Measurements from ENCODE around the gene C2CD3. TPM values are rescaled to one million over a fixed set of nuclear protein-coding genes. Genes with fewer than 3 reads are reported as not detected.
A peak's percentile ranks its signal among the peaks of the same experiment; 100 is the strongest.

C2CD3 gene
- total and polyA plus RNA-seq, 9 of the 15 experiments (the other 6 are each of a cell fraction or from before 2014, with no cell fraction given): 4.4 to 20.2 (median 15.4) TPM

- TF ChIP-seq ARID4B (CRISPR knock-in tag; IDR thresholded peaks at IDR 0.05) (no peak), ARID1B (IDR thresholded peaks at IDR 0.05) (peak; percentile 71), ETV1 (tag; conservative IDR thresholded peaks at IDR 0.05; ENCODE audit: low read depth) (0 out of 2 replicates have a peak, but pooled peaks have one; percentile 17), GTF2F1 (IDR thresholded peaks at IDR 0.05; ENCODE audit: low read depth, low read length) (no peak), FOXA3 (CRISPR knock-in tag; conservative IDR thresholded peaks at IDR 0.05 in 1 of 2, IDR thresholded peaks at IDR 0.05 in 1 of 2) (no peak), CBX3 (IDR thresholded peaks at IDR 0.05; ENCODE audit: borderline replicate concordance in 1 of 2, low read length in 2 of 2) (no peak), SRSF9 (IDR thresholded peaks at IDR 0.05; ENCODE audit: borderline replicate concordance, low read depth, low read length) (no peak), NR2F6 (CRISPR knock-in tag; IDR thresholded peaks at IDR 0.05) (no peak), ZKSCAN8 (CRISPR knock-in tag; IDR thresholded peaks at IDR 0.05) (no peak), BDP1 (IDR thresholded peaks at IDR 0.05; ENCODE audit: insufficient read depth, insufficient read length) (no peak), KLF13 (tag; IDR thresholded peaks at IDR 0.05; ENCODE audit: borderline replicate concordance, low read depth) (no peak)
- TF ChIP-seq, protein P1, sequence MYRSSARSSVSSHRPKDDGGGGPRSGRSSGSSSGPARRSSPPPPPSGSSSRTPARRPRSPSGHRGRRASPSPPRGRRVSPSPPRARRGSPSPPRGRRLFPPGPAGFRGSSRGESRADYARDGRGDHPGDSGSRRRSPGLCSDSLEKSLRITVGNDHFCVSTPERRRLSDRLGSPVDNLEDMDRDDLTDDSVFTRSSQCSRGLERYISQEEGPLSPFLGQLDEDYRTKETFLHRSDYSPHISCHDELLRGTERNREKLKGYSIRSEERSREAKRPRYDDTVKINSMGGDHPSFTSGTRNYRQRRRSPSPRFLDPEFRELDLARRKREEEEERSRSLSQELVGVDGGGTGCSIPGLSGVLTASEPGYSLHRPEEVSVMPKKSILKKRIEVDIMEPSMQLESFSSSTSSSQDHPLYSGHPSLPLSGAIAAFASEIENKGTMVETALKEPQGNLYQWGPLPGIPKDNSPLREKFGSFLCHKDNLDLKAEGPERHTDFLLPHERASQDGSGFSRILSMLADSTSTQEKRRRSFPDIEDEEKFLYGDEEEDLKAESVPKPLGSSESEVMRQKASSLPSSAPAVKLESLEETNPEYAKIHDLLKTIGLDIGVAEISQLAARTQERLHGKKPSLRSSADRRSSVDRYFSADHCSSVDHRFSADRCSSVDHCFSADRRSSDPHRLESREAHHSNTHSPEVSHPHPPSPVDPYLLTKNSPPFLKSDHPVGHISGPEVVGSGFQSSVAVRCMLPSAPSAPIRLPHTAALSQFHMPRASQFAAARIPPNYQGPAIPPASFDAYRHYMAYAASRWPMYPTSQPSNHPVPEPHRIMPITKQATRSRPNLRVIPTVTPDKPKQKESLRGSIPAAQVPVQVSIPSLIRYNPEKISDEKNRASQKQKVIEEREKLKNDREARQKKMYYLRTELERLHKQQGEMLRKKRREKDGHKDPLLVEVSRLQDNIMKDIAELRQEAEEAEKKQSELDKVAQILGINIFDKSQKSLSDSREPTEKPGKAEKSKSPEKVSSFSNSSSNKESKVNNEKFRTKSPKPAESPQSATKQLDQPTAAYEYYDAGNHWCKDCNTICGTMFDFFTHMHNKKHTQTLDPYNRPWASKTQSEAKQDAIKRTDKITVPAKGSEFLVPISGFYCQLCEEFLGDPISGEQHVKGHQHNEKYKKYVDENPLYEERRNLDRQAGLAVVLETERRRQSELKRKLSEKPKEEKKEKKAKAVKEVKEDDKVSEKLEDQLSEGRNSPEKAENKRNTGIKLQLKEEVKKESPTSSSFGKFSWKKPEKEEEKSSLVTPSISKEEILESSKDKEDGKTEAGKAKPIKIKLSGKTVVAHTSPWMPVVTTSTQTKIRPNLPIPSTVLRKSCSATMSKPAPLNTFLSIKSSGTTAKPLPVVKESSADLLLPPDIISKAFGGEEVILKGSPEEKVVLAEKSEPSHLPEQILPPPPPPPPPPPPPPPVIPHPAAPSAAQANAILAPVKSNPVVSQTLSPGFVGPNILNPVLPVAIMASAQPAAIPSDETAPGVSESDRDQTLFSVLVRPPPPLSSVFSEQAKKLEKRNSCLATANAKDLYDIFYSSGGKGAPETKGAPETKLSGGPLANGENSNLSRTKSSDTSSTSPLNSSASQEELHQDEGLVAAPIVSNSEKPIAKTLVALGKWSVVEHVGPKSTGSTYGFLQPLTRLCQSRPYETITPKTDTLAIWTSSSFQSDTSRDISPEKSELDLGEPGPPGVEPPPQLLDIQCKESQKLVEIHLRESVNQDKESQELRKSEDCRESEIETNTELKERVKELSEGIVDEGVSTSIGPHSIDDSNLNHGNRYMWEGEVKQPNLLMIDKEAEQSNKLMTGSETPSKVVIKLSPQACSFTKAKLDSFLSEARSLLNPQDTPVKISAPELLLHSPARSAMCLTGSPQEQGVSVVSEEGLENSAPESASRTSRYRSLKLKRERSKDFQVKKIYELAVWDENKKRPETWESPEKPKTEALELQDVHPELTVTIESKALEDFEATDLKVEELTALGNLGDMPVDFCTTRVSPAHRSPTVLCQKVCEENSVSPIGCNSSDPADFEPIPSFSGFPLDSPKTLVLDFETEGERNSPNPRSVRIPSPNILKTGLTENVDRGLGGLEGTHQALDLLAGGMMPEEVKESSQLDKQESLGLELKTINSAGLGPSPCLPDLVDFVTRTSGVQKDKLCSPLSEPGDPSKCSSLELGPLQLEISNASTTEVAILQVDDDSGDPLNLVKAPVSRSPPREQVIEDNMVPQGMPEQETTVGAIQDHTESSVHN (IDR thresholded peaks at IDR 0.05; ENCODE audit: borderline replicate concordance in 1 of 2, low read depth in 1 of 2): no peak
- TF ChIP-seq, protein P2, sequence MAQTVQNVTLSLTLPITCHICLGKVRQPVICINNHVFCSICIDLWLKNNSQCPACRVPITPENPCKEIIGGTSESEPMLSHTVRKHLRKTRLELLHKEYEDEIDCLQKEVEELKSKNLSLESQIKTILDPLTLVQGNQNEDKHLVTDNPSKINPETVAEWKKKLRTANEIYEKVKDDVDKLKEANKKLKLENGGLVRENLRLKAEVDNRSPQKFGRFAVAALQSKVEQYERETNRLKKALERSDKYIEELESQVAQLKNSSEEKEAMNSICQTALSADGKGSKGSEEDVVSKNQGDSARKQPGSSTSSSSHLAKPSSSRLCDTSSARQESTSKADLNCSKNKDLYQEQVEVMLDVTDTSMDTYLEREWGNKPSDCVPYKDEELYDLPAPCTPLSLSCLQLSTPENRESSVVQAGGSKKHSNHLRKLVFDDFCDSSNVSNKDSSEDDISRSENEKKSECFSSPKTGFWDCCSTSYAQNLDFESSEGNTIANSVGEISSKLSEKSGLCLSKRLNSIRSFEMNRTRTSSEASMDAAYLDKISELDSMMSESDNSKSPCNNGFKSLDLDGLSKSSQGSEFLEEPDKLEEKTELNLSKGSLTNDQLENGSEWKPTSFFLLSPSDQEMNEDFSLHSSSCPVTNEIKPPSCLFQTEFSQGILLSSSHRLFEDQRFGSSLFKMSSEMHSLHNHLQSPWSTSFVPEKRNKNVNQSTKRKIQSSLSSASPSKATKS (CRISPR knock-in tag; IDR thresholded peaks at IDR 0.05): no peak
Observed at GRCh38 chr11:74092425-74092824, 78.4 kb downstream of the C2CD3 start (continued).
